Psoas muscle (tissue), 8 donors: ENCODE measurements around the gene SH3TC1. TPM values are rescaled to one million over a fixed set of nuclear protein-coding genes. Genes with fewer than 3 reads are reported as not detected.
A peak's percentile ranks its signal among the peaks of the same experiment; 100 is the strongest.

Source experiments
- ATAC-seq, 4 donors: fragments of 200-7000 bp; cut with Tn5 transposase; one replicate each; pipeline ENCODE4 v1.9.1; 2020; ENCODE audit warnings: moderate library complexity in 3 of 4, mild to moderate bottlenecking in 2 of 4
- DNase-seq, 2 donors: peaks; one replicate each; pipeline ENCODE4 v3.0.0-alpha.2; 2020
- H3K27ac ChIP-seq: fragments of 200-600 bp; one replicate; pipeline ENCODE4 v1.8.0; 2022
- H3K27me3 ChIP-seq, 3 donors: fragments of 200-600 bp in 1 of 3; one replicate each; pipeline versions ENCODE4 v1.6.1 to v1.8.0; 2013 to 2022; ENCODE audit warnings: low read length in 2 of 3, mild to moderate bottlenecking in 2 of 3, moderate library complexity in 1 of 3; ENCODE audit not compliant: insufficient read depth in 3 of 3
- H3K36me3 ChIP-seq, 2 donors: fragments of 200-600 bp in 1 of 2; one replicate each; pipeline versions ENCODE4 v1.6.1 to v1.8.0; 2013 to 2022; ENCODE audit warnings: low read depth in 1 of 2, mild to moderate bottlenecking in 1 of 2, moderate library complexity in 1 of 2; ENCODE audit not compliant: insufficient read depth in 1 of 2
- H3K4me1 ChIP-seq: fragments of 200-600 bp; one replicate; pipeline ENCODE4 v1.8.0; 2022
- H3K4me3 ChIP-seq: fragments of 200-600 bp; one replicate; pipeline ENCODE4 v1.8.0; 2022; ENCODE audit warnings: mild to moderate bottlenecking
- H3K9me3 ChIP-seq: fragments of 200-600 bp; one replicate; pipeline ENCODE4 v1.8.0; 2022
- WGBS, 3 donors: extraction: QIAGEN DNeasy Blood & Tissue Kit; methylation state at CpG; one replicate each; pipeline versions ENCODE4 v1.1.6 to v1.1.7; 2013; 5-methylcytosine and 5-hydroxymethylcytosine counted together
- intact Hi-C, 2 donors: fragments of 100-400 bp; cut with DNase I; formaldehyde crosslinking; loops; one replicate each; pipeline versions ENCODE4 v1.11.0 to v1.14.2; 2022
- polyA plus RNA-seq, 3 donors: library from polyadenylated mRNA; stranded (reverse); fragments of 200-250 nt; gene quantifications; one replicate each; pipeline ENCODE4 v1.2.3, GENCODE V29; 2013
- total RNA-seq, 4 donors: library from RNA; stranded (reverse); fragmentation: NEBNext Ultra II Directional in 2 of 4; extraction: Animal tissue kit (Norgen Biotek cat#: 25700) in 2 of 4; gene quantifications; one replicate each; pipeline versions ENCODE4 v1.2.1 to v1.2.4, GENCODE V29; 2021 to 2023
- TF ChIP-seq, protein P1 (sequence below): fragments of 200-600 bp; IDR thresholded peaks from one replicate; pipeline ENCODE4 v1.8.0; 2022; ENCODE audit warnings: antibody characterized with exemption
- donor health status: healthy with polysubstance abuse.
- donor health status: DM: no; HTN: no; CAD: no; lungs with moderate emphysema.
- donor health status: Bipolar disorder and iron deficiency.
- donor health status: healthy.
- donor health status: DM: yes; HTN: yes; CAD: no.
- donor health status: DM: no; HTN: no; CAD: no.
- donor health status: DM: no; HTN: no; CAD: no.
- donor health status: DM: yes; HTN: yes; CAD: no.

Gene SH3TC1
- total and polyA plus RNA-seq, 7 donors = 1.9 to 7.9 (median 4.7) TPM

DNA sequence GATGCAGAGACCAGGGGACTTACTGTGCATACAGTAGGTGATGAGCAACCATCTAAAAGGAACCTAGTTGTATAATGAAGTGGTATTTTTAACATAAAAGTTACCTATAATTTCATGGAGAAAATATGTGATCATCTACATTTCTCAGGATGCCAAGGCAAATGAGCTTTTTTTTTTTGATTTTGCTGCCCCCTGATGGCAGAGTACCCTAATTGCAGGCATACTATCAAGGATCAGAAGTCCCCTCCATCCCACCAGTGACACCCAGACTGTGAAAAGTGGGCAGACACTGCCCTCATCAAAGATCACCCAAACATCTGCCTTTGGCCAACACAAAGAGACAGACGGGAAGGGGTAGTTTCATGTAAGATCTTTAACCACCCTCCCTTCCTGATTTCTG, 30.9 kb upstream of the SH3TC1 start:
- ATAC-seq (no peak), DNase-seq (no peak)
- H3K27ac ChIP-seq = peak overlapping the region; percentile 97
- intact Hi-C loops = loop anchor here in 1 of 2 donors (5.0 kb wide), 1 partner anchor 66 kb away; no protein-coding TSS in a partner anchor
- no peaks in the 10 kb centered on the region for H3K27me3 ChIP-seq
- no peaks in the 10 kb centered on the region for H3K36me3 ChIP-seq
- peaks cover 64% of the 10 kb centered on the region for H3K4me1 ChIP-seq
- TF ChIP-seq, protein P1, sequence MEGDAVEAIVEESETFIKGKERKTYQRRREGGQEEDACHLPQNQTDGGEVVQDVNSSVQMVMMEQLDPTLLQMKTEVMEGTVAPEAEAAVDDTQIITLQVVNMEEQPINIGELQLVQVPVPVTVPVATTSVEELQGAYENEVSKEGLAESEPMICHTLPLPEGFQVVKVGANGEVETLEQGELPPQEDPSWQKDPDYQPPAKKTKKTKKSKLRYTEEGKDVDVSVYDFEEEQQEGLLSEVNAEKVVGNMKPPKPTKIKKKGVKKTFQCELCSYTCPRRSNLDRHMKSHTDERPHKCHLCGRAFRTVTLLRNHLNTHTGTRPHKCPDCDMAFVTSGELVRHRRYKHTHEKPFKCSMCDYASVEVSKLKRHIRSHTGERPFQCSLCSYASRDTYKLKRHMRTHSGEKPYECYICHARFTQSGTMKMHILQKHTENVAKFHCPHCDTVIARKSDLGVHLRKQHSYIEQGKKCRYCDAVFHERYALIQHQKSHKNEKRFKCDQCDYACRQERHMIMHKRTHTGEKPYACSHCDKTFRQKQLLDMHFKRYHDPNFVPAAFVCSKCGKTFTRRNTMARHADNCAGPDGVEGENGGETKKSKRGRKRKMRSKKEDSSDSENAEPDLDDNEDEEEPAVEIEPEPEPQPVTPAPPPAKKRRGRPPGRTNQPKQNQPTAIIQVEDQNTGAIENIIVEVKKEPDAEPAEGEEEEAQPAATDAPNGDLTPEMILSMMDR = peak; percentile 59
- WGBS, 3 donors = 94 to 96% (median 94%) methylated on average over 1 of the region's 1 CpG
- H3K4me3 ChIP-seq = no peak overlapping the region
- peaks cover 8% of the 10 kb centered on the region for H3K9me3 ChIP-seq

DNA sequence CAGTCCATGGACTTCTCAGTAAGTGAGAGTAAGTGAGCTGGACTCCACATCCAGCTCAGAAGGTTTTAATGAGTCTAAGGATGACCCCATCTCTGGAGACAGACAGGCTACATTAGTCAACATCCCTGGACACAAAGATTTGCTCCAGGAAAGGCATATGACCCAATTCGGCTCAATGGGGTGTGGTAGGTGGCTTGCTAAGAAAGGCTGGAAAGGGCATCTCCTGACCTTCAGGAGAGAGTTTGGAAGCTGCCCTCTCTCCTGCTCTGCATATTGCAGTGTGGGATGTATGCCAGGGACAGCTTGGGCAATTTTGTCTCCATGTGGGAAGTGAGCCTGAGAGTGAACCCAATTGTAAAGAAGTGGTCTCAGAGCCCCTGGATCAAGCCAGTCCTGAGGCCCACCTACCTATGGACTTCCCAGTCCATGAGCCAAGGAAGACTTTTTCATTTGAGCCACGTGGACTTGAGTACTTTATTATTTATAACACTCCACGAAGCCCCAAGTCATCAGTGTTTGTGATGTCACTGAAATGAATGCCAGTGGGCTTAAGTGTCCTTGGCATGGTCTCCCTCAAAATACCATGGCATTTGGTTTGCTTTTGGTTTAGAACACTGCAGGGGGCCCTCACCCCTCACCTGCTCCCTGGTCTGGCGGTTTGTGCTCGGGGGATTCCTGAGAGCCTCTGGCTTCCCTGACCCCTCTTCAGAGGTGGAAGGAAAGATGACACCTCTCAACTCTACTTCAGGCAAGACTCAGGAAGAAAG, 30.1 kb upstream of the SH3TC1 start:
- Histone ChIP-seq H3K36me3 (no peaks in the 10 kb centered on the region), H3K4me3 (no peak overlapping the region), H3K4me1 (peaks cover 63% of the 10 kb centered on the region), H3K27me3 (no peaks in the 10 kb centered on the region), H3K27ac (peak overlapping the region; percentile 97), H3K9me3 (peaks cover 8% of the 10 kb centered on the region)
- peak in 1 of 2 donors; percentile 79 for DNase-seq
- TF ChIP-seq, protein P1 = no peak
- intact Hi-C loops = loop anchor here in 1 of 2 donors (5.0 kb wide), 1 partner anchor 67 kb away; no protein-coding TSS in a partner anchor
- ATAC-seq = peak; percentile 51 to 67 (median 57)
- WGBS, 3 donors = 28 to 37% (median 33%) methylated on average over 5 of the region's 5 CpGs

DNA sequence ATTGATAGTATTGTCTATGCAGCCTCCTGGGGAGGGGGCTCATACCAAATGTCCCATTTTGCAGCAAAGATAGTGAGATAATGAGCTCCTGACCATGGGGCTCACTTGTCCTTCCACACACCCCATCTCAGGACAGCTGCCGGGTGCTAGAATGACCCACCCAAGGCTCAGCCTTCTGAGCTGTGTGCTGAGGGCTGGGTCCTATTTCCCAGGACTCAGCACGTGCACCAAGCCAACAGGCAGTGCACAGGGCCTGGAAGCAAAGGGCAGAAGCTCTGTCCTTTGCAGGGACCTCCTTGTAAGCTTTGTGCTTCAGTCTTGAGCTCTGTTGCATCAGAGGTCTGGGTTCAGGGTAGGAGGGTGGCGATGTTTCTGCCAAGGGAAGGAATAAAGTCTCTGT, 29.3 kb upstream of the SH3TC1 start:
- H3K36me3 ChIP-seq = no peaks in the 10 kb centered on the region
- peaks cover 8% of the 10 kb centered on the region for H3K9me3 ChIP-seq
- H3K27ac ChIP-seq = peak overlapping the region; percentile 97
- 54 to 86% (median 57%) methylated on average over 3 of the region's 3 CpGs for WGBS, 3 donors
- TF ChIP-seq, protein P1 = no peak
- ATAC-seq (peak in 2 of 4 donors; percentile 6 to 12), DNase-seq (peak in 1 of 2 donors; percentile 57)
- H3K27me3 ChIP-seq = no peaks in the 10 kb centered on the region
- intact Hi-C loops = loop anchor here in 1 of 2 donors (5.0 kb wide), 1 partner anchor 67 kb away; no protein-coding TSS in a partner anchor
- H3K4me3 ChIP-seq = no peak overlapping the region
- peaks cover 58% of the 10 kb centered on the region for H3K4me1 ChIP-seq

DNA sequence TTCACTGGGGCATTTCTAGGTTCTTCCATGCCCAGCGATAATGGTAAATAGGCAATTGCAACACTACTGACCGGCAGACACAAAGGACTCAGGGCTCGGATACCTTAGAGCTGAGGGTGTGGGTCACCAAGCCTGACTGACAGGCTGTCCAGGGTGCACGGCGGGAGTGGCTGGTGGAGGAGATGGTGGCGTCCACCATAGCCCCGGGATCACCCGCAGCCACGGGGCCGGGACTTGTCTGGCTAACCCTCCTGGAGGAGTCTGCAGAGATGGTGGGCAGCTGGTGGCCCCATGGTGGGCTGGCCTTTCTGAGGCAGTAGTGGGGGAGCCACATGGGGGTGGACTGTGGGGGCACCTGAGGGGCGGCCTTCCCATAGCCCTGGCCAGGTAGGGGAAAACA, 28.7 kb upstream of the SH3TC1 start:
- Histone ChIP-seq H3K27ac (peak overlapping the region; percentile 97), H3K9me3 (peaks cover 8% of the 10 kb centered on the region), H3K4me3 (no peak overlapping the region), H3K36me3 (no peaks in the 10 kb centered on the region), H3K4me1 (peaks cover 53% of the 10 kb centered on the region), H3K27me3 (no peaks in the 10 kb centered on the region)
- no peak for ATAC-seq
- WGBS, 3 donors = 94 to 97% (median 96%) methylated on average over 10 to 11 of the region's 11 CpGs
- TF ChIP-seq, protein P1 = no peak
- no peak for DNase-seq
- intact Hi-C loops = no loop called here
